WTC11 (cell line): Measurements from ENCODE around the gene TRPV5. TPM values are rescaled to one million over a fixed set of nuclear protein-coding genes. Genes with fewer than 3 reads are reported as not detected.

Experiments
- ATAC-seq: fragments of 200-7000 bp; cut with Tn5 transposase; 2 replicates; pipeline ENCODE4 v1.10.0; 2021; ENCODE audit warnings: mild to moderate bottlenecking, moderate library complexity
- CTCF ChIA-PET: fragments of 300-600 bp; sonication (Branson Sonifier 250); formaldehyde crosslinking; loops from one replicate; lab custom pipeline; 2021; ENCODE audit warnings: antibody characterized with exemption; lab: Charles Lee
- POLR2A ChIA-PET: fragments of 350-600 bp; sonication (Branson Sonifier 250); formaldehyde crosslinking; loops from one replicate; lab custom pipeline; 2021; ENCODE audit warnings: antibody characterized with exemption; lab: Charles Lee
- DNase-seq: peaks from one replicate; pipeline ENCODE4 v3.0.0; 2021; ENCODE audit warnings: low spot score
- H3K27ac Mint-ChIP-seq: 2 replicates; pipeline ENCODE4 v1.8.0; 2021; ENCODE audit warnings: mixed read lengths
- H3K27me3 Mint-ChIP-seq: 2 replicates; pipeline ENCODE4 v1.8.0; 2021; ENCODE audit warnings: low read depth, mild to moderate bottlenecking, moderate library complexity, mixed read lengths
- H3K36me3 Mint-ChIP-seq: 2 replicates; pipeline ENCODE4 v1.8.0; 2021; ENCODE audit warnings: mixed read lengths
- H3K4me1 Mint-ChIP-seq: 2 replicates; pipeline ENCODE4 v1.8.0; 2022; ENCODE audit warnings: mixed read lengths
- H3K4me3 Mint-ChIP-seq: 2 replicates; pipeline ENCODE4 v1.8.0; 2021; ENCODE audit warnings: mild to moderate bottlenecking, moderate library complexity, mixed read lengths
- H3K9me3 Mint-ChIP-seq: 2 replicates; pipeline ENCODE4 v1.8.0; 2021; ENCODE audit warnings: mixed read lengths
- E2F5 ChIP-seq: sonication (generic); formaldehyde crosslinking; IDR thresholded peaks from 2 replicates; pipeline ENCODE4 v1.8.1; 2022; ENCODE audit warnings: mild to moderate bottlenecking, moderate library complexity, missing genetic modification reagents
- FOXP4 ChIP-seq: sonication (generic); formaldehyde crosslinking; IDR thresholded peaks from 2 replicates; pipeline ENCODE4 v1.8.0; 2022; ENCODE audit warnings: mild to moderate bottlenecking, missing genetic modification reagents
- GABPB1 ChIP-seq: sonication (generic); formaldehyde crosslinking; IDR thresholded peaks from 2 replicates; pipeline ENCODE4 v1.8.1; 2023; ENCODE audit warnings: mild to moderate bottlenecking, missing genetic modification reagents
- HMGA2 ChIP-seq: fragments of 250-450 bp; sonication (Bioruptor Pico); IDR thresholded peaks from 2 replicates; pipeline ENCODE4 v1.4.0; 2021; ENCODE audit warnings: mild to moderate bottlenecking, moderate library complexity
- HMGXB4 ChIP-seq: sonication (generic); formaldehyde crosslinking; IDR thresholded peaks from 2 replicates; pipeline ENCODE4 v1.8.1; 2023; ENCODE audit warnings: mild to moderate bottlenecking, moderate library complexity, missing genetic modification reagents
- JAZF1 ChIP-seq: fragments of 250-450 bp; sonication (Bioruptor Pico); IDR thresholded peaks from 2 replicates; pipeline ENCODE4 v1.9.0; 2021; ENCODE audit warnings: moderate library complexity, mild to moderate bottlenecking, inconsistent platforms
- KAT7 ChIP-seq: sonication (generic); formaldehyde crosslinking; IDR thresholded peaks from 2 replicates; pipeline ENCODE4 v1.8.1; 2023; ENCODE audit warnings: missing genetic modification reagents, mild to moderate bottlenecking, borderline replicate concordance
- MAX ChIP-seq: sonication (generic); formaldehyde crosslinking; IDR thresholded peaks from 2 replicates; pipeline ENCODE4 v1.8.0; 2022; ENCODE audit warnings: mild to moderate bottlenecking, missing genetic modification reagents
- MXD4 ChIP-seq: fragments of 250-450 bp; sonication (Bioruptor Pico); IDR thresholded peaks from 2 replicates; pipeline ENCODE4 v1.8.0; 2021; ENCODE audit warnings: mild to moderate bottlenecking, moderate library complexity, borderline replicate concordance
- NFE2L1 ChIP-seq: sonication (generic); formaldehyde crosslinking; IDR thresholded peaks from 2 replicates; pipeline ENCODE4 v1.8.1; 2023; ENCODE audit warnings: missing genetic modification reagents
- OVOL2 ChIP-seq: fragments of 250-450 bp; sonication (Bioruptor Pico); IDR thresholded peaks from 2 replicates; pipeline ENCODE4 v1.9.0; 2021; ENCODE audit warnings: mild to moderate bottlenecking, borderline replicate concordance
- PRRX2 ChIP-seq: fragments of 250-450 bp; sonication (Bioruptor Pico); IDR thresholded peaks from 2 replicates; pipeline ENCODE4 v1.8.0; 2021; ENCODE audit warnings: mild to moderate bottlenecking
- RORB ChIP-seq: fragments of 250-450 bp; sonication (Bioruptor Pico); IDR thresholded peaks from 2 replicates; pipeline ENCODE4 v1.9.0; 2021; ENCODE audit warnings: mild to moderate bottlenecking
- SOX15 ChIP-seq: fragments of 250-450 bp; sonication (Bioruptor Pico); IDR thresholded peaks from 2 replicates; pipeline ENCODE4 v1.9.0; 2021; ENCODE audit warnings: mild to moderate bottlenecking
- ZNF121 ChIP-seq: sonication (generic); formaldehyde crosslinking; IDR thresholded peaks from 2 replicates; pipeline ENCODE4 v1.8.0; 2023; ENCODE audit warnings: missing genetic modification reagents
- total RNA-seq: library from RNA; stranded (reverse); gene quantifications from 3 replicates; pipeline ENCODE4 v1.2.3, GENCODE V29; 2021
- TF ChIP-seq, protein P1 (sequence below): fragments of 250-450 bp; sonication (Bioruptor Pico); conservative IDR thresholded peaks from 2 replicates; pipeline ENCODE4 v1.9.0; 2021; ENCODE audit warnings: mild to moderate bottlenecking
- TF ChIP-seq, protein P2 (sequence below): sonication (generic); formaldehyde crosslinking; IDR thresholded peaks from 2 replicates; pipeline ENCODE4 v1.8.0; 2023; ENCODE audit warnings: missing genetic modification reagents
- TF ChIP-seq, protein P3 (sequence below): fragments of 250-450 bp; sonication (Bioruptor Pico); IDR thresholded peaks from 2 replicates; pipeline ENCODE4 v1.9.0; 2021; ENCODE audit warnings: mild to moderate bottlenecking, borderline replicate concordance

TRPV5 gene
- total RNA-seq, 1 experiment from 2014 or later, result not detected

DNA sequence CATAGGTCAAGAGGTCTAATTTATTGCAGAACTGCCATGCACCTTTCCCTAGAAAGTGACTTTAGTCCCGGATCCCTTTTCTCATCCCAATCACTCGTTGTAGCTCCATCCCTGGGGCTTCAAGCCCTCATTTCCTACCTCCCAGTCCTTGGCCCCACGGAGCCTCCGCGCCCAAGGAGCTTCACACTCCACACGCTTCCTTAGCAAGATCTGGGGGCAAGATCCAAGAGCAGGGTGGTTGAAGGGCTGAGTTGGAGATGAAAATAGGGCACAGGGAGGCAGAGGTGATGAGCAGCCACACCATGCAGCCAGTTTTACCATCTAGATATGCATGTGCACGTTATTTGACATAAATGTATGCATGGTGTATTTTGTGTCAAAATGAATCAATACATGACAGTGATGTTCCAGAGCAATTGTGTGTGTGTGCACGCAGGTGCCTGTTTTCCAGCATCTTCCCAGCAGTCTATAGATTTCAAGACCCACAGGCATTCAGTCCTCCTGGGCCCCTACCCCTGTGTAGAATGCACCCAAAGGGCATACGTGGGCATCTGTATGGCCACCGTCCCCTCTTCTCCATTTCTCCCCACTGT, 42.0 kb downstream of the TRPV5 start:
- no peaks in the 10 kb centered on the region for H3K4me1 Mint-ChIP-seq
- H3K36me3 Mint-ChIP-seq, result no peaks in the 10 kb centered on the region
- DNase-seq (no peak), ATAC-seq (no peak)
- H3K27ac Mint-ChIP-seq, result no peak overlapping the region
- POLR2A ChIA-PET, result no interaction called here
- H3K9me3 Mint-ChIP-seq, result peaks cover 7% of the 10 kb centered on the region
- no peak overlapping the region for H3K4me3 Mint-ChIP-seq
- H3K27me3 Mint-ChIP-seq, result no peaks in the 10 kb centered on the region; the same call in 1 of the 2 replicates
- no peak for TF ChIP-seq RORB (CRISPR knock-in tag)
- no peak for TF ChIP-seq MXD4 (CRISPR knock-in tag)
- TF ChIP-seq SOX15 (CRISPR knock-in tag), result no peak
- TF ChIP-seq FOXP4 (CRISPR knock-in tag), result no peak
- no peak for TF ChIP-seq E2F5 (CRISPR knock-in tag)
- TF ChIP-seq, protein P1, sequence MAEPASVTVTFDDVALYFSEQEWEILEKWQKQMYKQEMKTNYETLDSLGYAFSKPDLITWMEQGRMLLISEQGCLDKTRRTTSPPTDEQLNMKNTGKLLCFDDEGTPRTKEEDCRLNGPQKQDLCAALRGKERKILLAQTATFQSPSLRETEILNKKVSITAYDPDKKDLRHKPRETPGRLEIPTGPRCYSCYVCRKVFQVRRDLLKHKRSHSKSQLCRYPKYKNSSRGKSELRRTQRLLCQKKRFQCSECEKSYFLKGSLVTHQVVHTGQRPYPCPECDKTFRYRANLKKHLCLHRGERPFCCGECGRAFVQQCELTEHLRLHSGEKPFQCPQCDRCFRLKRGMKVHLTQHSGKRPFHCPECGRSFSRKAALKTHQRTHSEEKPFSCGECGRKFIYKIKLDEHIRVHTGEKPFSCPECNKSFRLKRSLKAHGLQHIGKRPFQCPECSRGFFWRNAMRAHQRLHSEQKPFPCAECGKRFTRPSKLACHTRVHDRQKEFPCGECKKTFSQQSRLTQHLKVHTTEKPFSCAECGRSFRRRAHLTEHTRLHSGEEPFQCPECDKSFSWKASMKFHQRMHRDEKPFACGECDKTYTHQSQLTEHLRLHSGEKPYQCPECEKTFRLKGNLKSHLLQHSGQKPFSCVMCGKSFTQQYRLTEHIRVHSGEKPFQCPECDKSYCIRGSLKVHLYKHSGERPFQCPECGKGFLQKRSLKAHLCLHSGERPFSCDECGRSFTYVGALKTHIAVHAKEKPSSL (CRISPR knock-in tag), result no peak
- TF ChIP-seq JAZF1 (CRISPR knock-in tag), result no peak
- TF ChIP-seq HMGA2 (CRISPR knock-in tag), result no peak
- TF ChIP-seq KAT7 (CRISPR knock-in tag), result no peak
- no peak for TF ChIP-seq ZNF121
- TF ChIP-seq, protein P2, sequence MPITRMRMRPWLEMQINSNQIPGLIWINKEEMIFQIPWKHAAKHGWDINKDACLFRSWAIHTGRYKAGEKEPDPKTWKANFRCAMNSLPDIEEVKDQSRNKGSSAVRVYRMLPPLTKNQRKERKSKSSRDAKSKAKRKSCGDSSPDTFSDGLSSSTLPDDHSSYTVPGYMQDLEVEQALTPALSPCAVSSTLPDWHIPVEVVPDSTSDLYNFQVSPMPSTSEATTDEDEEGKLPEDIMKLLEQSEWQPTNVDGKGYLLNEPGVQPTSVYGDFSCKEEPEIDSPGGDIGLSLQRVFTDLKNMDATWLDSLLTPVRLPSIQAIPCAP (CRISPR knock-in tag), result no peak
- CTCF ChIA-PET, result interaction anchor here (1.3 kb wide), 1 partner anchor 10 kb away, joined by 6 read pairs; no protein-coding TSS in a partner anchor

DNA sequence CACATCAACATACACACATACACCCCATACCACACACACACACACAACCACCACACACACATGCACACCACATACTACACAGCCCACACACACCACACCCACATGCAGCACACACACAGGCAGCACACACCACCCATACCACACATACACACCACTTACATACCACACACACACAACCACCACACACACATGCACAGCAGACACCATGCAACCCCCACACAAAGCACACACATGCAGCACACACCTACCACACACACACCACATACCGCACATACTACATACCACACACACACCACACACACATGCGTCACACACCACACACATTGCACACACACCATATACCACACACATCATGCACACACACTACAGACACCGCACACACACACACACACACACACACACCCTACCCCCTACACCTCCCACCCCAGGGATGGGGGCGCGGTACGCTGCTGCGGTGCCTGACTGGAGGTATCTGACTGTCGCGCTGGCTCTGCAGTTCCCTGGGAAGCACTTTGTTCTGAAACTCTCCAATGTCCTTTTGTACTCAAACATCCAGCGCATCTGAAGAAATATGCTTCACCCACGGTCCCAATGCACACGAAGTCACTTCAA, 42.6 kb downstream of the TRPV5 start:
- ATAC-seq, result no peak
- DNase-seq, result no peak
- peaks cover 3% of the 10 kb centered on the region for H3K4me1 Mint-ChIP-seq
- H3K27me3 Mint-ChIP-seq, result no peaks in the 10 kb centered on the region; the same call in 1 of the 2 replicates
- no peaks in the 10 kb centered on the region for H3K36me3 Mint-ChIP-seq
- no peak overlapping the region for H3K4me3 Mint-ChIP-seq
- H3K9me3 Mint-ChIP-seq, result peaks cover 7% of the 10 kb centered on the region
- CTCF ChIA-PET, result no interaction called here
- POLR2A ChIA-PET, result no interaction called here
- TF ChIP-seq OVOL2 (no peak), HMGXB4 (CRISPR knock-in tag) (no peak), NFE2L1 (CRISPR knock-in tag) (no peak), GABPB1 (CRISPR knock-in tag) (no peak), PRRX2 (no peak), HMGA2 (CRISPR knock-in tag) (no peak), MAX (no peak)
- TF ChIP-seq, protein P3, sequence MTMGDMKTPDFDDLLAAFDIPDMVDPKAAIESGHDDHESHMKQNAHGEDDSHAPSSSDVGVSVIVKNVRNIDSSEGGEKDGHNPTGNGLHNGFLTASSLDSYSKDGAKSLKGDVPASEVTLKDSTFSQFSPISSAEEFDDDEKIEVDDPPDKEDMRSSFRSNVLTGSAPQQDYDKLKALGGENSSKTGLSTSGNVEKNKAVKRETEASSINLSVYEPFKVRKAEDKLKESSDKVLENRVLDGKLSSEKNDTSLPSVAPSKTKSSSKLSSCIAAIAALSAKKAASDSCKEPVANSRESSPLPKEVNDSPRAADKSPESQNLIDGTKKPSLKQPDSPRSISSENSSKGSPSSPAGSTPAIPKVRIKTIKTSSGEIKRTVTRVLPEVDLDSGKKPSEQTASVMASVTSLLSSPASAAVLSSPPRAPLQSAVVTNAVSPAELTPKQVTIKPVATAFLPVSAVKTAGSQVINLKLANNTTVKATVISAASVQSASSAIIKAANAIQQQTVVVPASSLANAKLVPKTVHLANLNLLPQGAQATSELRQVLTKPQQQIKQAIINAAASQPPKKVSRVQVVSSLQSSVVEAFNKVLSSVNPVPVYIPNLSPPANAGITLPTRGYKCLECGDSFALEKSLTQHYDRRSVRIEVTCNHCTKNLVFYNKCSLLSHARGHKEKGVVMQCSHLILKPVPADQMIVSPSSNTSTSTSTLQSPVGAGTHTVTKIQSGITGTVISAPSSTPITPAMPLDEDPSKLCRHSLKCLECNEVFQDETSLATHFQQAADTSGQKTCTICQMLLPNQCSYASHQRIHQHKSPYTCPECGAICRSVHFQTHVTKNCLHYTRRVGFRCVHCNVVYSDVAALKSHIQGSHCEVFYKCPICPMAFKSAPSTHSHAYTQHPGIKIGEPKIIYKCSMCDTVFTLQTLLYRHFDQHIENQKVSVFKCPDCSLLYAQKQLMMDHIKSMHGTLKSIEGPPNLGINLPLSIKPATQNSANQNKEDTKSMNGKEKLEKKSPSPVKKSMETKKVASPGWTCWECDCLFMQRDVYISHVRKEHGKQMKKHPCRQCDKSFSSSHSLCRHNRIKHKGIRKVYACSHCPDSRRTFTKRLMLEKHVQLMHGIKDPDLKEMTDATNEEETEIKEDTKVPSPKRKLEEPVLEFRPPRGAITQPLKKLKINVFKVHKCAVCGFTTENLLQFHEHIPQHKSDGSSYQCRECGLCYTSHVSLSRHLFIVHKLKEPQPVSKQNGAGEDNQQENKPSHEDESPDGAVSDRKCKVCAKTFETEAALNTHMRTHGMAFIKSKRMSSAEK (CRISPR knock-in tag), result no peak
- no peak overlapping the region for H3K27ac Mint-ChIP-seq
